Measurements from ENCODE around the gene ARHGEF4. TPM values are rescaled to one million over a fixed set of nuclear protein-coding genes. Genes with fewer than 3 reads are reported as not detected.
"Not testable (repeated sequence)": the region's sequence is repeated elsewhere in the genome, so short reads cannot be mapped to it uniquely, and the experiment has no call there.

ARHGEF4 gene
- total RNA-seq, 1 donor: 1.5 TPM

DNA sequence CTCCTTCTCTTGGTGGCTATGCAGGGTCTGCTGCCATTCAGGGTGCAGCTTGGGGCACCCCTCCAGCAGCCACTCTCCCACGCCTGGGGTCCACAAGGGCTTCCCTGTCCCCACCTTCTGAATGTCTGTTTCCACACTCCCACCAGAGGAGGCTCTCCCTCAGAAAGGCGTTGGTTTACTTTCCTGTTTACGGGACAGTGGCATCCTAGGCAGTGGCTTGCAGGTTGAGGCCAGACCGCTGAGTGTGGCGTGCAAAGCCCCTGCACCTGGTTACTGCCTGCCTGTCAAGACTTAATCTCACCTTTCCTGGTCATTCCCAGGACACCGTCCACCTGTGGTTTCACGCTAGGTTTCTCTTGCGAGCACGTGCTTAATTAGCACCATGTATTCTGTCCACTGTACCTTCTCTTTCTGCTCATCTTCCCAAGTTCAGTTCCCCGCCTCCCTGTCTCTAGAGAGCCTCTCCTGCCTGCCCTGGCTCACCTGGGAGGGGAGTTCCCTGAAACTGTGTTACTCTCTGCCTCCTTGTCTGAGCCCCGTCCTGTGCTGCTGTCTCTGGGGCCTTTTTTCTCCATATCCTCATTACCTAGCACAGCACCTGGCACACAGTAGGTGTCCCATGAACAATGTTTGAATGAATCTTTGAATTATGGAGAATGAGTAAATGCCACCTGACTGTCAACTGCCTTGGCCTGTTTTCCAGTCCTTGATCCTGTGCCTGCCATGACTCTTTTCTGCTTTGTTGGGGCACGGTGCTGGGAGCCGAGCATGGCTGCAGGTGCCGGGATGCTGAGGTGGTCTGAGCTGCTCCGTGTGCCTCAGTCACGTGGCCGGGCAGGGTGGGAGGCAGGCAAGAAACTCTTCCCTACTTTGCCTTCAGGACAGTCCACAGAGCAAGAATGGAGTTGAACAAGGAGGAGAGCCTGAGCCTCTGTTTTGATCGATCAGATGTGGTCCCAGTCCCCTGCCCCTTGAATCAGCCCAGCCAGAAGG lies 56.4 kb downstream of the ARHGEF4 start:
- H3K27me3 ChIP-seq (ENCODE audit: insufficient read depth, low read length): no peaks in the 10 kb centered on the region
- no peaks in the 10 kb centered on the region for H3K4me1 ChIP-seq (ENCODE audit: insufficient read depth, low read length)
- no peaks in the 10 kb centered on the region for H3K9me3 ChIP-seq (ENCODE audit: low read depth, low read length)
- no peak overlapping the region for H3K4me3 ChIP-seq (ENCODE audit: low read length)

DNA sequence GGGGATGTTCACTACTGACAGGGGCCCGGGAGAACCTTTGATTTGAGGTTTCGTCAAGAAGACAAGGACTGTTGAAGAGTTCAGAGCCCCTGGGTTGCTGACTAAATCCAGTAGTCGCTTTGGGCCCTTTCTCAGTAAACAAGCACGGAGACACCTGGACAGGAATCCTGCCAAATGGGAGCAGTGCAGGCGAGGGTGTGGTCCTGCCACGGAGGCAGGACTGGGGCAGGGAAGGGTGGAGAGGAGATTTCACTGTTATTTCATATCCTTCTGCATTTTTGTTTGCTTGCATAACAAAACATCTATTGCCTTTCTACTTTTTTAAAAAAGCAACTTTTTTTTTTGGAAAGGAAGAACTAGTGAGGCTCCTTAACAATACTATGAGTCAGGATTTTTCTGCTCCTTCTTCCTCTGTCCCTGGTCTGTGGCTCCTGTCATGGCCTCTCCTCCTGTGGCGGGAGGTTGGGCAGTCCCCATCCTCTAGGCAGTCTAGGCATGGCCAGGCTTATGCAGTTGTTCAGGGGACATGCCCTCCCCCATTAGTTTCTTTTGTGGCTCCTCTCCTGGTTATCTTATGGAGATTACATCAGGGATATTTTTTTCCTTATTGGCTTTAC lies 57.7 kb downstream of the ARHGEF4 start:
- no peaks in the 10 kb centered on the region for H3K27me3 ChIP-seq (ENCODE audit: insufficient read depth, low read length)
- no peaks in the 10 kb centered on the region for H3K4me1 ChIP-seq (ENCODE audit: insufficient read depth, low read length)
- H3K4me3 ChIP-seq (ENCODE audit: low read length): no peak overlapping the region
- no peaks in the 10 kb centered on the region for H3K9me3 ChIP-seq (ENCODE audit: low read depth, low read length)

- H3K4me1 ChIP-seq (ENCODE audit: insufficient read depth, low read length): no peaks in the 10 kb centered on the region
- no peaks in the 10 kb centered on the region for H3K9me3 ChIP-seq (ENCODE audit: low read depth, low read length)
- no peaks in the 10 kb centered on the region for H3K27me3 ChIP-seq (ENCODE audit: insufficient read depth, low read length)
- H3K4me3 ChIP-seq (ENCODE audit: low read length): no peak overlapping the region
Observed at GRCh38 chr2:130896813-130897212, 60.1 kb downstream of the ARHGEF4 start.

DNA sequence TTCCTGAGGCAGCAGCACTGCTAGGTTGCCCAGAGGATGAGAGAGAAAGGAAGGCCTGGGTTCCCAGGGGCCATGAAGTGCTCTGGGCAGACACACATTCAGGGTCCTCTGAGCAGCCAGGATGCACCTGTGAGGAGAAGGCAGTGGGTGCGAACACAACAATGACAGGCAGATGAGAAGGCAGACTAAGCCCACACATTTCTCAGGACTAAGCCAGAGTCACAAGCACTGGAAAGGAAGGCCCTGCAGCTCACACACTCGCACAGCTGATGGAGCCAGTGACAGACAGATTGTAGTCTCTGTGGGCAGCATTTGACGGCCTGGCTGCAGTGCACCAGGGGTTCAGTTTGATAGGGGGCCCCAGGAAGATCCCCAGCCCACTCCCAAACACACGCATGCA lies 61.8 kb downstream of the ARHGEF4 start:
- Histone ChIP-seq H3K27me3 (ENCODE audit: insufficient read depth, low read length) (no peaks in the 10 kb centered on the region), H3K4me3 (ENCODE audit: low read length) (no peak overlapping the region), H3K4me1 (ENCODE audit: insufficient read depth, low read length) (no peaks in the 10 kb centered on the region), H3K9me3 (ENCODE audit: low read depth, low read length) (no peaks in the 10 kb centered on the region)

DNA sequence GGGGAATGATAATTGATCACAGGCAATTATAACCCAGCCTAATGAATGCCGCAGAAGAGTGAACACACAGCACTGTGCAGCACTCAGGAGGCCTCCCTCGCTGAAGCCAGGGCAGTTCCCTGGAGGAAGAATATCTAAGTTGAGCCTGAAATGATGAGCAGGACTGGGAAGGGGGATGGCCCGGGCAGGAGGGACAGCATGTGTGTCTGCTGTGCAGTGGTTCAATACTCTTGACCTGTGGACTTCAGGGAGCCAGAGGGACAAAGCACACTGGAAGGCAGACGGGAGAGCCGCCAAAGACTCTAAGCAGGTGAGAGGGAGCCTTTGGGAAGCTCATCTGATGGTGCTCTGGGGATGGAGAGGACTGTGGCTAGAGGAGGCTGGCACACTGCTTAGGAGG lies 62.6 kb downstream of the ARHGEF4 start:
- no peak overlapping the region for H3K4me3 ChIP-seq (ENCODE audit: low read length)

GRCh38 chr2:130901061-130901460 lies 64.3 kb downstream of the ARHGEF4 start:
- H3K9me3 ChIP-seq (ENCODE audit: low read depth, low read length): no peaks in the 10 kb centered on the region

More for the DNA sequence above, 62.6 kb downstream of the ARHGEF4 start:
- Histone ChIP-seq H3K4me1 (ENCODE audit: insufficient read depth, low read length) (no peaks in the 10 kb centered on the region), H3K27me3 (ENCODE audit: insufficient read depth, low read length) (no peaks in the 10 kb centered on the region), H3K9me3 (ENCODE audit: low read depth, low read length) (no peaks in the 10 kb centered on the region)

GRCh38 chr2:130901626-130902025 lies 64.9 kb downstream of the ARHGEF4 start:
- not testable (repeated sequence) for H3K27me3 ChIP-seq (ENCODE audit: insufficient read depth, low read length); H3K4me1 ChIP-seq (ENCODE audit: insufficient read depth, low read length); H3K9me3 ChIP-seq (ENCODE audit: low read depth, low read length); H3K4me3 ChIP-seq (ENCODE audit: low read length)

More at GRCh38 chr2:130901061-130901460, 64.3 kb downstream of the ARHGEF4 start:
- Histone ChIP-seq H3K4me1 (ENCODE audit: insufficient read depth, low read length) (no peaks in the 10 kb centered on the region), H3K4me3 (ENCODE audit: low read length) (no peak overlapping the region), H3K27me3 (ENCODE audit: insufficient read depth, low read length) (no peaks in the 10 kb centered on the region)

- H3K4me1 ChIP-seq (ENCODE audit: insufficient read depth, low read length): no peaks in the 10 kb centered on the region
- no peaks in the 10 kb centered on the region for H3K27me3 ChIP-seq (ENCODE audit: insufficient read depth, low read length)
- no peak overlapping the region for H3K4me3 ChIP-seq (ENCODE audit: low read length)
- H3K9me3 ChIP-seq (ENCODE audit: low read depth, low read length): peaks cover 3% of the 10 kb centered on the region
Observed at GRCh38 chr2:130908832-130909231, 72.1 kb downstream of the ARHGEF4 start.

GRCh38 chr2:130910931-130911330 lies 74.2 kb downstream of the ARHGEF4 start:
- Histone ChIP-seq H3K4me1 (ENCODE audit: insufficient read depth, low read length) (no peaks in the 10 kb centered on the region), H3K27me3 (ENCODE audit: insufficient read depth, low read length) (no peaks in the 10 kb centered on the region), H3K4me3 (ENCODE audit: low read length) (no peak overlapping the region), H3K9me3 (ENCODE audit: low read depth, low read length) (peaks cover 3% of the 10 kb centered on the region)

DNA sequence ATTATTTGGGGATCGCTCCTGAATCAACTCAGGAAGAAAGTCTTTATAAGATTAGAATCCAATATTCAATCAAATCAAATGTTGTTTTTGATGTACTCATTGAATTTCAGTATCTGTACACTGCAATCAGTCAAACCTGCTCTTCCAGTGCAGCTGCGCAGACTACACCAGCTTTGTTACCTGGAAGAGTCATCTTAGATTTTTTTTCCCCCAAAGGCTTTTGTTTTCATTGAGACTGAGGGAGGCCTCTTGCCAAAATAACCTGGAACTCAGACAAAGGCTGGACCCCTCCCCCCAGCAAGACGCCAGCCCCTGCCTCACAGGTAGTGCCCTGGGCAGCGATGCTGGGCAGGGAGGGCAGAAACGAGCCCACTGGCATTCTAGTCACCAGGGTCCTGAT lies 74.8 kb downstream of the ARHGEF4 start:
- Histone ChIP-seq H3K27me3 (ENCODE audit: insufficient read depth, low read length) (no peaks in the 10 kb centered on the region), H3K4me1 (ENCODE audit: insufficient read depth, low read length) (no peaks in the 10 kb centered on the region), H3K9me3 (ENCODE audit: low read depth, low read length) (peaks cover under 1% of the 10 kb centered on the region), H3K4me3 (ENCODE audit: low read length) (no peak overlapping the region)

- Histone ChIP-seq H3K9me3 (ENCODE audit: low read depth, low read length) (no peaks in the 10 kb centered on the region), H3K27me3 (ENCODE audit: insufficient read depth, low read length) (no peaks in the 10 kb centered on the region), H3K4me3 (ENCODE audit: low read length) (no peak overlapping the region), H3K4me1 (ENCODE audit: insufficient read depth, low read length) (no peaks in the 10 kb centered on the region)
Observed at GRCh38 chr2:130911996-130912395, 75.3 kb downstream of the ARHGEF4 start.

DNA sequence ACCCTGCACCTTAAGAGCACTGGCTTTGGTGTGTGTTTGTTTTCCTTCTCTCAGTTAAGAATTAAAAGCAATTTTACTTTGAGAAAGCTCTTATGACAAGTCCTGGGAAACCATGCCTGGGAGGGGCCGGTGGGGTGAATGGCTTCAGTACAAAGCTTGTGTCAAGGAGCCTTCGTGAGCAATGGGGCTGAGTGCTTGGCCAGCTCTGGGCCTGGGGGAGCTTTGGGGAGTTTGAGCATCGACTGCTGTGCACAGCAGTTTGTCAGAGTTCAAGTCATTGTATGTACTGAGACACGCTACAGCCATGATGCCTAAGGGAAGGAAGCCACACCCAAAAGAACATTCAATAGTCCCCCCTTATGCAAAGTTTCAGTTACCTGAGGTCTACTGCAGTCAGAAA lies 75.8 kb downstream of the ARHGEF4 start:
- Histone ChIP-seq H3K27me3 (ENCODE audit: insufficient read depth, low read length) (no peaks in the 10 kb centered on the region), H3K4me3 (ENCODE audit: low read length) (no peak overlapping the region), H3K9me3 (ENCODE audit: low read depth, low read length) (no peaks in the 10 kb centered on the region), H3K4me1 (ENCODE audit: insufficient read depth, low read length) (no peaks in the 10 kb centered on the region)

GRCh38 chr2:130913891-130914290 lies 77.2 kb downstream of the ARHGEF4 start:
- Histone ChIP-seq H3K27me3 (ENCODE audit: insufficient read depth, low read length) (no peaks in the 10 kb centered on the region), H3K9me3 (ENCODE audit: low read depth, low read length) (no peaks in the 10 kb centered on the region), H3K4me3 (ENCODE audit: low read length) (no peak overlapping the region), H3K4me1 (ENCODE audit: insufficient read depth, low read length) (no peaks in the 10 kb centered on the region)

- H3K4me1 ChIP-seq (ENCODE audit: insufficient read depth, low read length): no peaks in the 10 kb centered on the region
- no peak overlapping the region for H3K4me3 ChIP-seq (ENCODE audit: low read length)
- no peaks in the 10 kb centered on the region for H3K27me3 ChIP-seq (ENCODE audit: insufficient read depth, low read length)
- no peaks in the 10 kb centered on the region for H3K9me3 ChIP-seq (ENCODE audit: low read depth, low read length)
Observed at GRCh38 chr2:130915149-130915548, 78.4 kb downstream of the ARHGEF4 start.

DNA sequence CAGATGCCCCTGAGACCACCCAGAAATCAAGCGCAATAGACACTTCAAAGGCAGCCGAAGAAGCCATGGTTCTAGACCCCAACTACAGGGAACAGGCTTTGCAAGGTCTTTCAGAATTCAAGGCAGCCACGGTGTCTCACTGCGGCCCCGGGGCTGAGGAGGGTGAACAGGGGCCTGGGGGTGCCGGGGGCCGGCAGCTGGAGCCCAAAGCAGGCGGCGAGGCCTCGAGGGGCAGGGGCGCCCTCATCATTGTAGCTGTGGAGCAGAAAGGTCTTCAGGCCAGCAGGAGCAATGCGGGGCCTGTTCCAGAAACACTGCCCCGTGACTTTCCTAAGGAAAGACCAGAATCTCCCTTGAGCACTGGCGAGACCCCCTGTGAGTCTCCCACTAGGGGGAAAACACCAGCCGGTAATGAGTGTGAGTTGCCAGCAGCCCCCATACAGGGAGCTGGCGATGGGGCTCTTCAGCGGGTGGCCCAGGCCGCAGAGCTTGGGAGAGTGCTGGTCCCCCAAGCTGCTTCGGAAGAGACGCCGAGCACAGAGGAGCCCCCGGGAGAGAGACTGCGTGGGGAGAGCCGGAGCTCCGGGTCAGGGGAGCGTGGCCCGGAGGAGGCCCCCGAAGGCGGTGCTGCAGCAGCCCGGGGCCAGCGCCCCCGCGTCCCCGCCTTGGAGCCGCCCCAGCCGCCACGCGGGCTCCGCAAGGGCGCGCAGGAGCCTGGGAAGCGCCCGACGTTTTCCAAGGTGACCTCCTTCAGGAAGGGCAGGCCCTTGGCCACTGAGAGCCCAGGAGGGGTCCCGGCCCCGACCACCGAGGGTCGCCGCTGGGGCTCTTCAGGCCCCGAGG lies 79.1 kb downstream of the ARHGEF4 start:
- no peaks in the 10 kb centered on the region for H3K9me3 ChIP-seq (ENCODE audit: low read depth, low read length)
- H3K4me1 ChIP-seq (ENCODE audit: insufficient read depth, low read length): no peaks in the 10 kb centered on the region
- no peaks in the 10 kb centered on the region for H3K27me3 ChIP-seq (ENCODE audit: insufficient read depth, low read length)
- H3K4me3 ChIP-seq (ENCODE audit: low read length): no peak overlapping the region

Measured in mononuclear cell (primary cell).